NCI-H1694 (cell line): ENCODE results near the gene MBP.

Experiments used
- DNase-seq: peaks from one replicate; lab custom pipeline; 2025; lab: John Stamatoyannopoulos, UW

Gene MBP

DNA sequence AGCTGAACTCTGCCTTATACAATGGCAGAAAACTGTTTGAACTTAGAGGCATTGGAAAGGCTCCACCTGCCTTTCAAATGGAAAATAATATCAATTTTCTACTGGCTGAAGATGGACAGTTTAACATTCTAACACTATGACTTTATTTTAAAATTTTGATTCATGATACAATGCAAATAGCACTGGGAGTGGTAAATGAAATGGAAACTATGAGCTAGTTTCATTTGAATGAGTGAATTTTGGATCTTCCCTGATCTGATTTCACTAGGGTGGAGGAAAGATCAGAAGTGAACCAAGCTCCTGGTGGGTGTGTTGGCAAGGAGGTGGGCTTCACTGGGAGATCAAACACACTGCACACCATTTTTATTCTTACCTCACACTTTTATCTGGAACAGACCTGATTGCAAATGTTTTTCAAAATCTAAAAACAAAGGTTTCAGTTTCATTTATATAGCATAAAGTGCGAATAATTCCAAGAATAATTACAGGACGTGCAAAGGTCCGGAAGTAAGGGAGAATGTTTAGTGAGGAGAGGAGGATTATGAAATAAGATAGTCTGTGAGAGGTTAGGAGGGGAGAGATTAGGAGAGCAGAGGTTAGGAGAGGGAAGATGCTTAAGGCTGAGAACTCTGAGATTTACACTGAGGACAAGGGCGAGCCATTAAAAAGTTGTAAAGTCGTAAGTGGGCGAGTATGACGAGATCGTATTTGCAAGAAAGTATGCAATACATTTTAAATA lies 18.6 kb upstream of the MBP start:
- no peak for DNase-seq

DNA sequence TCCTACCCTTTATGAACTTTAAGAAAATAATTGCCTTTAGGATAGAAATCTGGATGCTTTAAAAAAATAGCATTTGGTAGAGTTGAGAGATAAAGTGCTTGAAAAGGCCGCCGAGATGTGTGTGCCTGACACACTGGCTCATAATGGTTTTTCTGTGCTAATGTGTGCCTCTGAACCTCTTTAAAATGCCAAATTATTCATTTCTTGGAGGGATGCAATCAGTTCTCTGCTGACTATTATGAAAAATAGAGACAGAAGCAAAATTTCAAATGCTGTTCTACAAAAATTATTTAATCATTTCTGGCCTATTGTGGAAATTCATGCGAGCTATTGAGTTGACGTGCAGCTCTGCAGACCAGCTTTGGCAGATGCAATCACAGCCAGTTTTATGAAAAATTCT lies 18.0 kb upstream of the MBP start:
- DNase-seq: no peak

DNA sequence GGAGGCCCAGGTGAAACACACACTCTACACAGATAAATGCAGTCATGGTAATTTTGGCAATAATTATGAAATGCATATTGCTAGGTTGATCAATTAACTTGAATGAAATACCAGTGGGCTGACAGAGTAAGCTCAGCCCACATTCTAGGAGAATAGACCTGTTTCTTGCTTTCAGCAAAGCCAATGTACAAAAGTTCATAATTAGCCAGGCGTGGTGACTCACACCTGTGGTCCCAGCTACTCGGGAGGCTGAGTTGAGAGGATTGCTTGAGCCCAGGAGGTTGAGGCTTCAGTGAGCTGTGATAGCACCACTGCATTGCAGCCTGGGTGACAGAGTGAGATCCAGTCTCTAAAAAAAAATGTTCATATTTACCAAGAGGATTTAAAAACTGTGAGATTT lies 15.7 kb upstream of the MBP start:
- no peak for DNase-seq

GRCh38 chr18:77147418-77147852 lies 14.9 kb upstream of the MBP start:
- no peak for DNase-seq

- DNase-seq: no peak
These were observed 13.9 kb upstream of the MBP start for GRCh38 chr18:77146249-77147080.

GRCh38 chr18:77145364-77145901 lies 12.8 kb upstream of the MBP start:
- DNase-seq: no peak

DNA sequence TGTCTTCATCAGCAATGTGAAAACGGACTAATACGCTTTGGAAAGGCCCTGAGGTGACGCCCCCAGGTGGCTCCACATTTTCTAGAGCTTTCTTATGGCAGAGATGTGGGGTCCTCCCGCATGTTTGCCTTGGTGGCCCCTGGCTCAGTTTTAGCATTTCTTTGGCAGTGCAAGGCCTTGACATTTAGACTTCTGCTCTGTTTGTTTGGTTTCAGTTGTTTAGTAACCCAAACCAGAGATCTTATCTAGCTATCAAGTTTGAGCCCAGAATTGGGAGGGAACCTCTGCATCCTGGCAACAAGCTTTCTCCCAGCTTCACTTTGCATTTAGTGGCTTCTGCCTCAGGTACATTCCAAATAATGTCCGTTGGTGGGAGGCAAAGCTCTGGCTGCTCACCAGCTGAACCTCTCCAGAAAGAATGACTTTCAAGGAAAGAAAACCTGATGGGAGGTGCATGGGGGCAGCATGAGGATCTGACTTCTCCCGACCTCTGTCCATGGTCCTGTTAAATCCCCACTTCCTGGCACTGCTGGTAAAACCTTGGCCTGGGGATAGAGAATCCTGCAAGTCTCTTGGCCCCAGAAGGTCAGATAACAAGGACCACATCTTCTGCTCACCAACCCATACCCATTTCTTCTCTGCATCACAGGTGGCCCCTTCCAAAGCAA lies 12.0 kb upstream of the MBP start:
- no peak for DNase-seq

GRCh38 chr18:77144046-77144445 lies 11.5 kb upstream of the MBP start:
- no peak for DNase-seq

DNA sequence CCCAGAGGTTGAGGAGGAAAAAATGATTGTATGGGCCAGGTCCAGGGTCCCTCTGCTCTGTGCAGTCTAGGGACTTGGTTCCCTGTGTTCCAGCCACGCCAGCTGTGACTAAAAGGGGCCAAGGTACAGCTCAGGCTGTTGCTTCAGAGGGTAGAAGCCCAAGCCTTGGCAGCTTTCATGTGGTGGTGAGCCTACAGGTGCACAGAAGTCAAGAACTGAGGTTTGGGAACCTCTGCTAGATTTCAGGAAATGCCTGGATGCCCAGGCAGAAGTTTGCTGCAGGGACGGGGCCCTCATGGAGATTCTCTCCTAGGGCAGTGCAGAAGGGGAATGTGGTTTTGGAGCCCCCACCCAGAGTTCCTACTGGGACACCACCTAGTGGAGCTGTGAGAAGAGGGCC lies 10.6 kb upstream of the MBP start:
- DNase-seq: no peak

- DNase-seq: no peak
These were observed 9.0 kb upstream of the MBP start for GRCh38 chr18:77141401-77142118.

GRCh38 chr18:77140439-77141109 lies 8.0 kb upstream of the MBP start:
- no peak for DNase-seq

DNA sequence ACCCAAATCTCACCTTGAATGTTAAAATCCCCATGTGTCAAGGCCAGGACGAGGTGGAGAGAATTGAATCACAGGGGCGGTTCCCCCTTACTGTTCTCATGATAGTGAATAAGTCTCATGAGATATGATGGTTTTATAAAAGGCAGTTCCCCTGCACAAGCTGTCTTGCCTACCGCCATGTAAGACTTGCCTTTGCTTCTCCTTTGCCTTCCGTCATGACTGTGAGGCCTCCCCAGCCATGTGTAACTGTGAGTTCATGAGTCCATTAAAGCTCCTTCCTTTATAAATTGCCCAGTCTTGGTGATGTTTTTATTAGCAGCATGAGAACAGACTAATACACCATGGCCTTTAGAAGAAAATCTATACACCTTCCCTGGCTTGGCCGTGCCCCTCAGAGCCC lies 7.4 kb upstream of the MBP start:
- no peak for DNase-seq

GRCh38 chr18:77139619-77140018 lies 7.0 kb upstream of the MBP start:
- DNase-seq: no peak

DNA sequence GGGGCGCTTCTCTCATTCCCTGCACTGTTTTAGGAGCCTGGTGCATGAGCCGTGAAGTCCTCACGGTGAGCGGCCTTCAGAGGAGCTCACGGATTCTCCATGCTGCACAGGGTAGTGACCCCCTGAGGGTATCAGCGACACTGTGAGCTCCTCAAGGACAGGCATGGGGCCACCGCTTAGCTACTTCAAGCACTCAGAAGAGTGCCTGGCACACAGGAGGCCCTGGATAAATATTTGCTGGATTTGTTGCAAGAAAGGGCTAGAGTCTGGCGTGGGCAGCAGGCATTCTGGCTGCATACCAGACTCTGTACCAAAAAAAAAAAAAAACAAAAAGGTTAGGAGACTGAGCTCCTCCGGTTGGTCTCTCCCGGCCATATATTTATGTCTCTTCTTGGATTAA lies 5.7 kb upstream of the MBP start:
- no peak for DNase-seq

DNA sequence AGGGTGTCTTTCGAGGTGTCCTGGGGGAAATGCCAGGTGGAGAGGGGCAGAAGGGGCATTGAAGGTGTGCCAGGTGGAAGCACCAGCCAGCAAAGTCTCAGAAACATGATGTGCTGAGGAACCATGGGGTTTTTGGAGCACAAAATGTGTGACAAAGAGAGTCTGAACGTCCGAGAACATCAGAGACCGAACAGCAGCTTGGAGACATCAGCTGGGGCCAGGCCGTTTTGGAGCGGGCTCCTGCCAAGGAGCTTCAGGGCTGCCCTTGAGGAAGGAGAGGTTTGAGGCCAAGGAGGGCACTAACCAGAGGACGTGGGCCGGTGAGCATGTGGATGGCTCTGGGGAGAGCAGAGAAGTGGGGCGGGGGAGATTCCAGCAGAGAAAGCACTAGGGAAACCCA lies 5.3 kb upstream of the MBP start:
- no peak for DNase-seq

- DNase-seq: no peak
These were observed 4.5 kb upstream of the MBP start for GRCh38 chr18:77136871-77137665.

- DNase-seq: no peak
These were observed 3.6 kb upstream of the MBP start for GRCh38 chr18:77136076-77136718.

DNA sequence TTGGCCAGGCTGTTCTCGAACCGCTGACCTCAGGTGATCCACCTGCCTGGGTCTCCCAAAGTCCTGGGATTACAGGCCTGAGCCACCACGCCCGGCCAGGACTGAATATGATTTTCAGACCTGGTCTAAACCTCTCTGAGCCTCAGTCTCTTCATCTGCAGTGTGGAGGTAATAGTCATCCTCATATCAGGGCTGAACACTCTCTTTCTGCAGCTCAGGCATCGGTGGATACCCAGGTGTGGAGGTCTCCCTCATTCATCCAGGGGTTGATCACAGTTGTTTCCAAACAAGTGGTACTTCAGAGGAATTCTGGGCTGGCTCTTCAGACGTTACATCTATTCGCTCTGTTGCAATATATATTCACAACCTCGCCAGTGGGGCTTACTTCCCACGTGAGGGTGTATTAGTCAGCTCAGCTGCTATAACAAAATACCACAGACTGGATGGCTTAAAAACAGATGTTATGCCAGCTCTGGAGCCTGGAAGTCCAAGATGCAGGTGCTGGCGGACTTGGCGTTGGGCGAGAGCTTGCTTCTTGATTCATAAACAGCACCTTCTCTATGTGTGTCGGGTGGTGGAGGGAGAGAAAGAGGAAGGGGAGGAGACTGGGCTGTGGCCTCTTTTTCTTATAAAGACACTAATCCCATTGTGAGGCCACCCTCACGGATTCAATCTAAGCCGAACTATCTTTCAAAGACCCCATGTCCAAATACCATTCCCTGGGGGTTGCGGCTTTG lies 2.9 kb upstream of the MBP start:
- DNase-seq: no peak

- no peak for DNase-seq
These were observed 2.0 kb upstream of the MBP start for GRCh38 chr18:77134611-77135010.
